CD4-positive, alpha-beta T cell treated with Interleukin-4 for 1 hour (primary cell): Measurements from ENCODE around the gene SCFD2.

ENCODE experiments used
- DNase-seq, 2 donors: peaks; one replicate each; pipeline ENCODE4 v3.0.0-alpha.2; 2020 to 2022

The SCFD2 gene

DNA sequence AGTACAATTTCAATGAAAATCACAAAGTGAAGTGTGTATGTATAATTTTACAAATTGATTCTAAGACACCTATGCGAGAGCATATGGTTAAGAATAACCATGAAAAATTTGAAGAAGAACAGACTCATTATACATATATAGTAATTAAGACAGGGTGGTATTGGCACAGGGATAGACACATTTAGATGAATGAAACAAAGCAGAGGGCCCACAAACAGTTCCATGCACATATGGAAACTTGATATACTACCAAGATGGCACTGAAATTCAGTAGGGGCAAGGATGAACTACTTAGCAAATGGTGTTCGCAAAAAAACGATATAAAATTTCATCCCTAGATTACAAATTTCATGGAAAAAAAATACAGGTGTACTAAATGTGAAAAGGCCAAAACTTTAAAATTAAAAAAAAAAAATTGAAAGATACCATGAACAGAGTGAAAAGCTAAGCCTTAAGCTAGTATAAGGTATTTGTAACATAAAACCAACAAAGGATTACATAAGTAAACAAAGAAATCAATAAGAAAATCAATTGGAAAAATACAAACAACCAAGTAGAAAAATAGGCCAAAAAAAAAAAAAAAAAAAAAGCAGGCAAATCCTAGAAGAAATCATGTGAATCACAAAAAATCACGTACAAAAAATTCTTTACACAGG is 418.3 kb downstream of the SCFD2 start:
- DNase-seq, result no peak

DNA sequence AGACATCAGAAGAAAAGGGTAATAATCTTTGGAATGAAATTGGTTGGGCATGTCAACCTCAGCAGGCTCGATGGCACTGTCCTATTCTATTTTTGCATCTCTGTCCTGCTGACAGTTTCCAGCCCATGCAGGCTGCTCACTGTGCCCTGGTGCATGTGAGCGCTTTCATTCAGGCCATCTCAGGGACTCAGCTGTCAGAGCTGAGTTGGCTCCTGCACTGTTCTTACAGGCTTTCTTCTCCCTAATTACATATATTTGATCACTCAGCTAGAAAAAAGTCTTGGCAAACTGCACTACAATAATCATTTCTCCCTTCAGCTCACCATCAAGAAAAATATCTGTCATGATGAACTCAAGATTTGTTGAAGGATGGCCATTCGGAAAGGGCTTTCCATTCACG is 419.0 kb downstream of the SCFD2 start:
- no peak for DNase-seq

DNA sequence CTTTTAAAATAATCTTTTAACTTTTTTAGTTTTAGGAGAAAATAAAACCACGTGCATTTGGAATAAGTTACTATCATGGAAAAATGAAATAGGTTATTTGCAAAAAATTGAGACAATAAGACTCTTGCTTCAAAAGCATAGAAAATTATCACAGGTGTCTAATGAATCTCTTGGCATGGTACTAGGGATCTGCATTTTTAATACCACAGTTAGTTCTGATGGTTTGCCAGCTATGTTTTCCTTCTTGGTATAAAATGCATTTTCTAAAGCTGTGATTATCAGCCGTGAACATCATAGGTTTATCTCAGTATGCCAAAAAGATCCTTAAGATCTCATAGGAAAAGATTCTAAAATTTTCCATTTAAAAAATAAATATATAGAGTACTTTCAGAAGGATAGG is 419.9 kb downstream of the SCFD2 start:
- DNase-seq, result no peak

DNA sequence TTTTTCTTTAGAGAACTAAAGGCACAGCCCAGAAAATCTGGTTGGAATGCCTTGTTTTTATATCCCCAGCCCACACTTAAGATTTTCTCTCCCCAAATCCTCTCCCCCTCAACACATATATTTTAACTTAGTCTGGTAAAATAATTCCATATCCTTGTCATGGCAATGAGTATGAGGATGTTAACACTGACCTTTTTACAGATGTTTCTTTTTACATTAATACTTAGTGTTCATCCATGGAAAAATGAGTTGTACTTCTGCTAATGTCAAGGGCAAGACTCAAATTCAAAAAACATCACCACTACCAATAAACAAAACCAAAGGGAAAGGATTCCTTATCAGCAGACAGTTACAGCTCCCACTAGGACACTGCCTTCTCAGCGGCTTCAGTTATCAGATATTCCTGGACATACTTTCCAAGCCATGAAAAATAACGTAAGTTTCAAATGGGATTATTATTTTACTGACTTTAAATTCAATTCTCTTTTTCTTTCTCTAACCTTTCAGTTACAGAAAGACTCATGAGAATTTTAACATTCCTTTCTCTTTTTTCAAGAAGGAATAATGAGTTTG is 420.4 kb downstream of the SCFD2 start:
- DNase-seq, result no peak

DNA sequence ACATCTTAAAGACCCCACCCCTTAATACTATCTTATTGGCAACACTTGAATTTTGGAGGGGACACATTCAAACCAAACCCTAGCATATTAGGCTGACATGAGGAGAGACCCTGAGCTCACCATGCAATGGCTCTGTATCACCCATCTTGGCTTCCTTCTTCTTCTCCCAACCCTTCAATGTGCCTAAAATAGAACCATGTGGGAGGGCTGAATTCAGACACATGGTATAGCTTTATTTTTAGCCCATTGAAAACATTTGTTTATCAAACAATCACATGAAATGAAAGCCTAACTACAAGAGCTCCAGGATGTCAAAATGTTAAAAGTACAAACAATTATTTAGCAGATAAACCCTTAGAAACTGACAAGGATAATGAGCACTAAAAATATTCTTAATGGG is 422.2 kb downstream of the SCFD2 start:
- DNase-seq, result no peak

- DNase-seq, result no peak
These were observed 422.9 kb downstream of the SCFD2 start for GRCh38 chr4:52942936-52943335.

DNA sequence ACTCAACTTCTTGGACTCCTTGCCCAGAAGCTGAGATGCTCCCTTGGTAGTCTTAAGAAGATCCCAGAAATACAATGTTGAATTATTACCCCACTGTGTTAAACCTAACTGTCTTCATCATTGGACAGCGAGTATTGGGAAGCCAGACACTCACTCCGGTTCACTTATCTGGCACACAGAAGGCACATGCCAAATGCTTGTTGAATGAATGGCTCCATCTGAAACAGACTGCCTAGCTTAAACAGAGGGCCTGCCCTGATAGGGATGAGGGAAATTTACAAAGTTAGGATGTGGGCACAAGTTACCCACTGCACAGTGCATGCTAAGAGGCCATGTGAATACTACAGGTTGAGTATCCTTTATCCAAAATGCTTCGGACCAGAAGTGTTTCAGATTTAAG is 424.4 kb downstream of the SCFD2 start:
- no peak for DNase-seq

DNA sequence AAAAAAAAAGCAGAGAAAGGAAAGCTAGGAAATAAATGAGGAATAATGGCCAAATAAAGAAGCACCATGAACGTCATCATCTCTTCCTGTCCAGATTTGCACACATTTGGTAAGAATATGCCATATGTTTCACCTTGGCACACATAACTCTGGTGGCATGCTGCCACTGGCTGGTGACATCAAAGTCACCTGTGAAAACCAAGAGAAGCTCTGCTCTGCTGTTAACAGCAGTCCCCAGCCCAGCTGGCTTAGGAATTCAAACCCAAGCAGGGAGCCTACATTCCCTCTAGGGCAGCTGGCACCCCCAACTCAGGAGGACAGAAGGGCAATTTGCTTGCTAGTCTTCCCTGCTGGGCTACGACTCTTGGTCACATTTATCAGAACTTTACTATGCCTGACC is 426.1 kb downstream of the SCFD2 start:
- no peak for DNase-seq

DNA sequence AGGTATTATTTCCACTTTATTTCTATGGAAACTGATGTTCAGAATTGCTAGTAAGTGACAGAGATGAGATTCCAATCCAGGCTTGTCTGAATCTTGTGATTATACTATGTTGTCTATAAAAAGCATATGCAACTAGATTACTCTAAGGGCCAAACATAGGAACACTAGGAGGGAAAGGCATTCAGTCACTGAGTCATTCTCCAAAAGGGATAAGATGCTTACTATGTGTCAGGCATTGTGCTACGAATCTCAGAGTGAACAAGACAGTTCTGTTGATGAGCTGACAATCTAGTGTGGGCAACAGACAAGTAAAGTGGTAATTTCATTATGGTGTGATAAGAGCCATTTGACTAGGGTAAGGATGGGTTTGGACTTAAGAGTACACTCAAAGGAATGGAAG is 426.5 kb downstream of the SCFD2 start:
- DNase-seq, result no peak

DNA sequence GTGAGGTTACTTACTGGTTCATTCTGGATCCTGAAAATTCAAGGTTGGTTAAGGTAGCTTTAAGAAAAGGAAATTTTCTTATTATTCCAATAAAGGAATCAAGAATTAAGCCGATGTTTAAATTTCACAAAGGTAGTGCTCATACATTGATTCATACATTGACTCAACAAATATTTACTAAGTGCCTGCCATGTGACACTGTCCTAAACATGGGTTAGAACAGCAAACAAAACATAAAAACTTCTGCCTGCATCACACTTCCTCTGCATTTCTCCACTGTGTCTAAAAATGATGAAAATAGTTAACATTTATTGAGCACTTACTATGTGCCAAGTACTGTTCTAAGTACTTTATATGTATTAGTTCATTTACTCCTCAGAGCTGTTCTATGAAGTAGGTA is 428.0 kb downstream of the SCFD2 start:
- no peak for DNase-seq

DNA sequence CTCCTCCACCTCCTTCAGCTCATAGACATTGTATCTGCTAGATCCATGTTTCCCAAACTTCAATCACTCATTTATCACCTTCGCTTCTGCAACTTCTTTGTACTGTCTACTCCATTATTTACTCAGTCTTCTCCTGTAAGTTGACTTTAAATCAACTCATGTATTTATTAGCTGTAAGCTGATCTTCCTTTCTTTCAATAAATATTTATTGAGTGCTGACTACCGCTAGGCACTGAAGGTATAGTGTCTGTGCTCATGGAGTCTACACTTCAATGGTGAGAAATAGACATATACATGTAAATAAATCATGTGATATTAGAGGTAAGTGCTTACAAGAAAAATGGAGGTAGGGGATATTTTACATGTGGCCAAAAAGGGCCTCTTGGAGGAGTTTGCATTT is 429.1 kb downstream of the SCFD2 start:
- no peak for DNase-seq

GRCh38 chr4:52935317-52935716 is 430.5 kb downstream of the SCFD2 start:
- no peak for DNase-seq

DNA sequence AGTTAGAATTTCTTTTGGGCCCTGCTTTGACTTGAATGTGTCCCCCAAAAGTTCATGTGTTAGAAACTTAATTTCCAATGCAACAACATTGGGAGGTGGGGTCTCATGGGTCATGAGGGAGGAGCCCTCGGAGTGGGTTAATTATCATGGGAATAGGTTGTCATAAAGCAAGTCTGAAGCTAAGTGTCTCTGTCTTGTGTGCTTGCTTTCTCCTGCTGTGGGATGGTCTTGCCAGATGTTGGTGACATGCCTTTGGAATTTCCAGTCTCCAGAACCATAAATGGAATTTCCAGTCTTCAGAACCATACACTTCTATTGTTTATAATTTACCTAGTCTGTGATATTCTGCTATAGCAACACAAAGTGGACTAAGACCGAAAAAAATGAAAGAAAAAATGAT is 432.1 kb downstream of the SCFD2 start:
- no peak for DNase-seq

DNA sequence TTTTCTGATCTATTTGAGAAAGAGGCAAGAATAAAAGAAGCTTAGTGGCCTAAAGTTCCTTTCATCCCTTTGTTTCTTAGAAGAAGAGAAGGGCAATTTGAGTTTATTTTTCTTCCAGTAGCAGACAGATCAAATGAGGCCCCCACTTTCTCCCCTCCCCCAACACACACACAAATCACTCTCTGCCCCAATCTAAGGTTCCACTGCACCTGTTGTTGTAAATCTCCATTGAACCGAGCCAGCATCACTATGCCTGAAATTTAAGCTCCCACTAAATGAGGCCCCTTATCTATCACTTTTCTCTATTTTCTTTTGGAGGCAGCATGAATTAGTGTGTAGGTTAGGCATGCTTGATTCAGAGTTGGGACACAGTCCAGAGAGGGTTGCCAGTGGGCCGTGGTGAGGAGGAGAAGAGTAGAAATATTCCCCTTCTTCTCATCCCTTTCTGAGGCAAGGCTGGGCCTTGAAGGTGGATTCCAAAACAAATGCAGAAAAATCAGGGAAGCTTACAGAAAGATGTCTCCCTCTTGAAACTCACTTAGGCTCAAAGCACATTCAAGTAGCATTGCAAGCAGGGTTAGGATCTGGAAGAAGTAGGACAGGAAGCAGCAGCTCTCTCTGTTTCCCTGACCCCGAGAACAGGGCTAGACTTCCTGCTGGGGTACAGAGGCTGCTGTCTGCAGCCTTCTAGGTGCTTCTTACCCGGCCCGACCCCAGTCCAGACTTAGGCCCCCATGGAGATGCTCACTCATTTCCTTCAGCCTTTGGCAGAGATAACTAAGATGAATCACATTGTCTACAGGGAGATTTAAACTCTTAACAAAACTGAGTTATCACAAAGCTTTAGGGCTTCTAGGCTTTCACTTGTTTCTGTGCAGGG is 433.0 kb downstream of the SCFD2 start:
- no peak for DNase-seq

GRCh38 chr4:52931243-52931642 is 434.6 kb downstream of the SCFD2 start:
- DNase-seq, result no peak

DNA sequence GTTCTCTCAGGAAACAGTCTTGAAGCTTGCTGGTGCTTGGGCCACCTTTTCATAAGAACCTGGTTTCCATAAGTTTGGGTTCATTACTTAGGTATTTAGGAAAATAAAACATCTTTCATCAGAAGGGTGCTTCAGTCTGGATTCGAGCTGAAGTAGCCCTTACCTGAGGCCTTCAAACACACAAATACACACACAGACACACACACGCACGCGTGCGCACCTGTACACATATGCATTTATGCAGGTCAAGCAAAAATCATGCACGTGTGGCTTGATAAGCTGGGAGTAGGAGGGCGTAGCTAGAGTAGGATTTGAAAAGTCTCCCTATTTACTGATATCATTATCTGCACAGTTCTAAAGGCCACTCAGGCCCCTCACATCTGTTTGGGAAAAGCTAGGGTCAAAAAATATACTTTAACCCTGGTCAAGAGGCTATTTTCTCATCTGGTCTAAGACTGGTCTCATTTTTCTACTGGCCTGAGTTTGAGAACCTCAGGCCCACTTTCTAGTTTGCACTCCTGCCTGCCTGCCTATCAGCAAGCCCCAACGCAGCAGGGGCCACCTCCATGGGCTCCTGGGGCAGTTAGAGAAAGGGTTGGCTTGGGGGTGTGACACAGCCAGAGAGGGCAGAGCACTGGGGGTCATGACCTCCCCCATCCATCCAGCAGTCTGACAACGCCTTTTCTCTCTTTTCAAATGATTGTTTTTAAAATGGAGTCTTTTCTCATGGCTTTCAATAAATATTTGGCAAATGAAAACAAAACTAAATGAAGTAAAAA is 439.5 kb downstream of the SCFD2 start:
- no peak for DNase-seq

- no peak for DNase-seq
These were observed 440.3 kb downstream of the SCFD2 start for GRCh38 chr4:52925531-52925968.

GRCh38 chr4:52919461-52919860 is 446.4 kb downstream of the SCFD2 start:
- no peak for DNase-seq

DNA sequence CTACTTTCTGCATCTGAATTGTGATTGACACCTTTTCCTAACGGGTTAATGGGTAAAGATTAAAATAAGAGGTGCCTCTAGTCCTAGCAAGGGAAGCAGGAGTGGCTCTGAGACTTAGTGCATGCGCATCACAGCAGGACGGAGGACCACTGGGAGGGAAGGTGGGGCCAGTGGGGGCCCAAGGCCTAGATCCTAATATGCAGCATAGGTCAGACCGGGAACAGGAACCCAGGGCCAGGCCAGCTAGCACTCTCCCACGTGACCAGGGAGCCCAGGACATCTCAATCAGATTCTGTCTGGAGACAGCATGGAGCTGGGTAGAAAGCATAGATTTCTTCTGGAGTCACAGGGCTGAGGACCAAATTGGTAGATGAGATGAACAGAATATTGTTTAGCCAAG is 448.0 kb downstream of the SCFD2 start:
- DNase-seq, result no peak

DNA sequence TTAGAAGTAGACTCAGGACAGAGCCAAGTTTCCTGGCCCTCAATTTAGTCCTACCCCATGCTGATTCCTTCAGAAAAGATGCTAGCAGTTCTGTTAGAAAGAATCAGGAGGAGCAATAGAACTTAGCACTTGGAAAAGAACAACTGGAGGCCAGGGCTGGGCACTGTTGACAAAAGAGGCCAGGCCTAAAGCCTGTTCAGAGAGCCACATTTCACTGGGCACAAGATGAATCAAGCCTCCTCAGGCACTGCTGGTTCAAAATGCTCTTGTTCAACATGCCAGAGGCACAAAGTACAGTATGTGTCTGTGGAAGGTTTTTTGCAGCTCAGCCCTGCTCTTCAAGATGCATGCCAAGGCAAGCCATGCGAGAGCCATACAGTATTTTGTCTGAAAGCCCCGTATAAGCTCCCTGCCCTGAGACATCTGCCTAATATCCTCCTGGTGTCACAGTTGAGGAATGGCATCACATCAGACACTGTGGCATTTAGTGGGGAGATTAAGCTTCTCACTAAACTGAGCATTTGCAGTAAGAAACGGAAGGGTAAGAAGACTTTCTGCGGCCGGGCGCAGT is 450.0 kb downstream of the SCFD2 start:
- DNase-seq, result no peak

DNA sequence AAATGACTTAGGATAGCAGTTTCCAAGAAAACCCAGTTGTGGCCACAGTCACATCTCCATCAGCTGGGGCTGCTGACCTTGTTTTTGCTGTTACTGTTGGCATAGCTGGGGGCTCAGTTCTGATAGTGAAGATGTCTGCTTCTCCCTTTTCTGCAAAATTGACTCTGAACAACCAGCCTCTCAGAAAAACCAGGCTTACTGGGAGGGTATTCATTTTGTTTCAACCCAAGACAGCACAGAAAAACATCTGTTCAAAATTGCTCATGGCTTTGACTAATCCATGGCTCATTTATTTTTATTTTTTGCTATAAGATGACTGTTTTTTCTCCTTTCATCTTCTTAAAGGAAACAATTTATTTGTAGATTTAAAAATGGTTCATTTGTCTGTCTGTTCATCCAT is 450.7 kb downstream of the SCFD2 start:
- no peak for DNase-seq

DNA sequence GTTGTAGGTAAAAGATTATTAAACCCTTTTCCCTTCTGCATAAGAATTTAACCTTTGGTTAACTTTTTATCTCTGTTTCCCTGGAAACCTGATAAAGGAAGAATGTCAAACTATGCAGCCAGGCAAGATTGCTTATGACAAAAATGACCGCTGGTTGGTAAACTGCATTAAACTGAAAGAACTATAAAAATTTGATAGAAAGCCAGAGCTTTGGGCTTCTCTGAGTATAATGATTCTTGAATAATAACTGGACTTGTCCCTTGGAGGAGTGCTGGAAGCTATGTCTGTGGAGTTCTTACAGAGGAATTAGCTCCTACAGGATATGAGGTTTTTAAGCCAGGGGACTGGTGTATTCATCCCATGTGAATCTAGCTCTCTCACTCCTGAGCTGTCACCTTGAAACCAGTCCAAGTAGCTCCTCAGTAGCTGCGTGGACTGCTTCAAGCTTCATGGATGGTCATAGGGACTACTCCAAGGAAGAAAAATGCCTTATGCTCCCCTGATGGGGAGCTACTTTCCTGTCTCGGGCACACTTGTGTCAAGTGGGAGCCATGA is 451.7 kb downstream of the SCFD2 start:
- no peak for DNase-seq

DNA sequence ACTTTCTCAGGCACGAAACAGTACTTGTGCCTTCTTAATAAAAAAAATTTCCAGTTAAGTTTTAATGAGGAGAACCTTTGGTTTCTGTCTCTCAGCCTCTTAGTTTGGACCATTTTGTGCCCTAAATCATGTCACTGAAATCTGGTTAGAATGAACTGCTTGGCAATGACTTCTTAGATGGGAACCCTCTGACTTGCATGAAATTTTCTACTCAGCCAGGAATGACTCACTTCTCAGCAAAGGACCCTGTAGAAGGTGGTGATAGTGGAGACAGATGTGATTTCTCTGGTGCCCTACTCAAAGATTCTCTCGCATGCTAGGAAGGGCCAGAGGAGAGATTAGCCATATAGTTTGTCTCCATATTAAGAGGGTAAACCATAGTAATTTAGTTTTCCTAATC is 453.3 kb downstream of the SCFD2 start:
- no peak for DNase-seq
